Activated CD4-positive, alpha-beta T cell treated with anti-CD3 and anti-CD28 coated beads, Interleukin-2, amount 10 ng/mL, durations not matched to agents 7 days and 5 days (primary cell): ENCODE results near the gene GJD3. TPM values are rescaled to one million over a fixed set of nuclear protein-coding genes. Genes with fewer than 3 reads are reported as not detected.

Experiments used
- CTCF ChIA-PET: fragments of 350-600 bp; sonication (Branson Sonifier 250); formaldehyde crosslinking; loops from one replicate; lab custom pipeline; 2021; ENCODE audit warnings: antibody characterized with exemption; lab: Charles Lee
- POLR2A ChIA-PET: fragments of 350-600 bp; sonication (Branson Sonifier 250); formaldehyde crosslinking; loops from one replicate; lab custom pipeline; 2021; ENCODE audit warnings: antibody characterized with exemption; lab: Charles Lee
- DNase-seq: peaks from one replicate; pipeline ENCODE4 v3.0.0-alpha.2; 2020
- H3K27ac Mint-ChIP-seq: one replicate; pipeline ENCODE4 v1.8.0; 2021; ENCODE audit warnings: mild to moderate bottlenecking, moderate library complexity, mixed read lengths
- H3K27me3 Mint-ChIP-seq: one replicate; pipeline ENCODE4 v1.8.0; 2021; ENCODE audit warnings: mixed read lengths
- H3K36me3 Mint-ChIP-seq: one replicate; pipeline ENCODE4 v1.8.0; 2021; ENCODE audit warnings: low read depth, mixed read lengths
- H3K4me1 Mint-ChIP-seq: one replicate; pipeline ENCODE4 v1.8.0; 2021; ENCODE audit warnings: mixed read lengths
- H3K4me3 Mint-ChIP-seq: one replicate; pipeline ENCODE4 v1.8.0; 2021; ENCODE audit warnings: mild to moderate bottlenecking, moderate library complexity, mixed read lengths
- H3K9me3 Mint-ChIP-seq: one replicate; pipeline ENCODE4 v1.8.0; 2021; ENCODE audit warnings: mixed read lengths
- total RNA-seq, 2 experiments: library from RNA; stranded (reverse); gene quantifications; one replicate each; pipeline ENCODE4 v1.2.3, GENCODE V29; 2021

GJD3 gene
- total RNA-seq, 2 experiments from 2014 or later: 0.22 TPM; not detected in 1

- Mint-ChIP-seq H3K36me3 (peaks cover 42% of the 10 kb centered on the region), H3K4me1 (peaks cover 84% of the 10 kb centered on the region), H3K27me3 (no peaks in the 10 kb centered on the region), H3K27ac (peak overlapping the region; percentile 60), H3K9me3 (no peaks in the 10 kb centered on the region), H3K4me3 (peak overlapping the region; percentile 53)
- POLR2A ChIA-PET: no interaction called here
- CTCF ChIA-PET: interaction anchor here (3.2 to 4.6 kb wide), 3 partner anchors 11 to 16 kb away, joined by 16 to 23 read pairs (median 19); no protein-coding TSS in a partner anchor
- no peak for DNase-seq
Observed at GRCh38 chr17:40342504-40343218, 21.9 kb downstream of the GJD3 start.

- Mint-ChIP-seq H3K27me3 (no peaks in the 10 kb centered on the region), H3K36me3 (peaks cover 49% of the 10 kb centered on the region), H3K4me1 (peaks cover 84% of the 10 kb centered on the region), H3K27ac (peak overlapping the region; percentile 60), H3K9me3 (no peaks in the 10 kb centered on the region), H3K4me3 (peak overlapping the region; percentile 69)
- POLR2A ChIA-PET: no interaction called here
- CTCF ChIA-PET: interaction anchor here (1.3 to 4.6 kb wide), 4 partner anchors 12 to 32 kb away, joined by 3 to 47 read pairs (median 13); no protein-coding TSS in a partner anchor
- peak; percentile 25 for DNase-seq
Observed at GRCh38 chr17:40341808-40342503, 22.6 kb downstream of the GJD3 start.

GRCh38 chr17:40340880-40341807 lies 23.4 kb downstream of the GJD3 start:
- CTCF ChIA-PET: interaction anchor here (0.6 to 4.6 kb wide), 8 partner anchors 10 to 86 kb away, joined by 3 to 47 read pairs (median 4); no protein-coding TSS in a partner anchor
- H3K4me3 Mint-ChIP-seq: peak overlapping the region; percentile 69
- peak overlapping the region; percentile 94 for H3K27ac Mint-ChIP-seq
- peaks cover 83% of the 10 kb centered on the region for H3K4me1 Mint-ChIP-seq
- peak; percentile 89 for DNase-seq
- no peaks in the 10 kb centered on the region for H3K27me3 Mint-ChIP-seq
- H3K9me3 Mint-ChIP-seq: no peaks in the 10 kb centered on the region
- POLR2A ChIA-PET: no interaction called here
- H3K36me3 Mint-ChIP-seq: peaks cover 55% of the 10 kb centered on the region

GRCh38 chr17:40340327-40340726 lies 24.2 kb downstream of the GJD3 start:
- Mint-ChIP-seq H3K27me3 (no peaks in the 10 kb centered on the region), H3K27ac (peak overlapping the region; percentile 94), H3K9me3 (no peaks in the 10 kb centered on the region), H3K4me1 (peaks cover 77% of the 10 kb centered on the region), H3K36me3 (peaks cover 55% of the 10 kb centered on the region), H3K4me3 (peak overlapping the region; percentile 69)
- no peak for DNase-seq
- CTCF ChIA-PET: interaction anchor here (1.0 to 4.6 kb wide), 6 partner anchors 14 to 108 kb away, joined by 3 to 47 read pairs (median 4); no protein-coding TSS in a partner anchor
- POLR2A ChIA-PET: no interaction called here

GRCh38 chr17:40338941-40339649 lies 25.4 kb downstream of the GJD3 start:
- Mint-ChIP-seq H3K27me3 (no peaks in the 10 kb centered on the region), H3K36me3 (peaks cover 60% of the 10 kb centered on the region), H3K4me3 (no peak overlapping the region), H3K9me3 (no peaks in the 10 kb centered on the region), H3K4me1 (peaks cover 78% of the 10 kb centered on the region), H3K27ac (peak overlapping the region; percentile 94)
- POLR2A ChIA-PET: no interaction called here
- no peak for DNase-seq
- CTCF ChIA-PET: interaction anchor here (1.2 to 4.6 kb wide), 5 partner anchors 8 to 109 kb away, joined by 3 to 47 read pairs (median 4); no protein-coding TSS in a partner anchor

- Mint-ChIP-seq H3K4me1 (peaks cover 78% of the 10 kb centered on the region), H3K27me3 (no peaks in the 10 kb centered on the region), H3K4me3 (no peak overlapping the region), H3K9me3 (no peaks in the 10 kb centered on the region), H3K27ac (peak overlapping the region; percentile 78), H3K36me3 (peaks cover 66% of the 10 kb centered on the region)
- DNase-seq: no peak
- POLR2A ChIA-PET: interaction anchor here (0.7 kb wide), 1 partner anchor 73 kb away, joined by 5 read pairs; no protein-coding TSS in a partner anchor
- CTCF ChIA-PET: interaction anchor here (3.6 to 4.6 kb wide), 2 partner anchors 13 to 16 kb away, joined by 23 to 47 read pairs; no protein-coding TSS in a partner anchor
Observed at GRCh38 chr17:40338058-40338457, 26.5 kb downstream of the GJD3 start.

GRCh38 chr17:40337351-40337750 lies 27.2 kb downstream of the GJD3 start:
- Mint-ChIP-seq H3K27me3 (no peaks in the 10 kb centered on the region), H3K9me3 (no peaks in the 10 kb centered on the region), H3K4me1 (peaks cover 81% of the 10 kb centered on the region), H3K36me3 (peaks cover 68% of the 10 kb centered on the region), H3K4me3 (no peak overlapping the region), H3K27ac (peak overlapping the region; percentile 74)
- ChIA-PET CTCF (interaction anchor here (2.1 kb wide), 1 partner anchor 35 kb away, joined by 6 read pairs; no protein-coding TSS in a partner anchor), POLR2A (no interaction called here)
- DNase-seq: no peak

GRCh38 chr17:40335620-40336019 lies 28.9 kb downstream of the GJD3 start:
- no peaks in the 10 kb centered on the region for H3K9me3 Mint-ChIP-seq
- H3K36me3 Mint-ChIP-seq: peaks cover 75% of the 10 kb centered on the region
- ChIA-PET CTCF (interaction anchor here (0.6 to 2.3 kb wide), 5 partner anchors 9 to 91 kb away, joined by 3 to 8 read pairs (median 3); no protein-coding TSS in a partner anchor), POLR2A (no interaction called here)
- H3K4me1 Mint-ChIP-seq: peaks cover 87% of the 10 kb centered on the region
- H3K27ac Mint-ChIP-seq: no peak overlapping the region
- H3K4me3 Mint-ChIP-seq: no peak overlapping the region
- no peaks in the 10 kb centered on the region for H3K27me3 Mint-ChIP-seq
- no peak for DNase-seq

- CTCF ChIA-PET: interaction anchor here (0.9 to 1.7 kb wide), 6 partner anchors 9 to 49 kb away, joined by 3 to 5 read pairs (median 3); no protein-coding TSS in a partner anchor
- POLR2A ChIA-PET: no interaction called here
- no peak for DNase-seq
- H3K9me3 Mint-ChIP-seq: no peaks in the 10 kb centered on the region
- peaks cover 69% of the 10 kb centered on the region for H3K36me3 Mint-ChIP-seq
- H3K27ac Mint-ChIP-seq: peak overlapping the region; percentile 71
- peak overlapping the region; percentile 55 for H3K4me3 Mint-ChIP-seq
- H3K4me1 Mint-ChIP-seq: peaks cover 85% of the 10 kb centered on the region
- H3K27me3 Mint-ChIP-seq: no peaks in the 10 kb centered on the region
Observed at GRCh38 chr17:40333781-40334448, 30.6 kb downstream of the GJD3 start.

- no peaks in the 10 kb centered on the region for H3K27me3 Mint-ChIP-seq
- ChIA-PET POLR2A (no interaction called here), CTCF (interaction anchor here (0.8 to 7.7 kb wide), 9 partner anchors 7 to 230 kb away, joined by 3 to 37 read pairs (median 4); partner anchors contain the start of gene WIPF2)
- peak overlapping the region; percentile 45 for H3K4me3 Mint-ChIP-seq
- peaks cover 86% of the 10 kb centered on the region for H3K4me1 Mint-ChIP-seq
- H3K9me3 Mint-ChIP-seq: no peaks in the 10 kb centered on the region
- peaks cover 68% of the 10 kb centered on the region for H3K36me3 Mint-ChIP-seq
- DNase-seq: peak; percentile 42
- H3K27ac Mint-ChIP-seq: peak overlapping the region; percentile 71
Observed at GRCh38 chr17:40331743-40332641, 32.5 kb downstream of the GJD3 start.
